HG03558 (cell line): ENCODE data around the gene UGT1A6.

ENCODE experiments used
- ATAC-seq: cut with Tn5 transposase; IDR thresholded peaks from one replicate; pipeline ENCODE4 v1.9.1; 2021; ENCODE audit warnings: moderate number of reproducible peaks; ENCODE audit not compliant: unreplicated experiment; ENCODE audit errors: extremely low read depth

Gene UGT1A6

GRCh38 chr2:233816771-233817170 lies 124.1 kb downstream of the UGT1A6 start:
- no peak for ATAC-seq

GRCh38 chr2:233817361-233817911 lies 124.7 kb downstream of the UGT1A6 start:
- ATAC-seq, result no peak

- no peak for ATAC-seq
These were observed 125.4 kb downstream of the UGT1A6 start for GRCh38 chr2:233817995-233818638.

GRCh38 chr2:233818639-233819621 lies 126.2 kb downstream of the UGT1A6 start:
- ATAC-seq, result no peak

DNA sequence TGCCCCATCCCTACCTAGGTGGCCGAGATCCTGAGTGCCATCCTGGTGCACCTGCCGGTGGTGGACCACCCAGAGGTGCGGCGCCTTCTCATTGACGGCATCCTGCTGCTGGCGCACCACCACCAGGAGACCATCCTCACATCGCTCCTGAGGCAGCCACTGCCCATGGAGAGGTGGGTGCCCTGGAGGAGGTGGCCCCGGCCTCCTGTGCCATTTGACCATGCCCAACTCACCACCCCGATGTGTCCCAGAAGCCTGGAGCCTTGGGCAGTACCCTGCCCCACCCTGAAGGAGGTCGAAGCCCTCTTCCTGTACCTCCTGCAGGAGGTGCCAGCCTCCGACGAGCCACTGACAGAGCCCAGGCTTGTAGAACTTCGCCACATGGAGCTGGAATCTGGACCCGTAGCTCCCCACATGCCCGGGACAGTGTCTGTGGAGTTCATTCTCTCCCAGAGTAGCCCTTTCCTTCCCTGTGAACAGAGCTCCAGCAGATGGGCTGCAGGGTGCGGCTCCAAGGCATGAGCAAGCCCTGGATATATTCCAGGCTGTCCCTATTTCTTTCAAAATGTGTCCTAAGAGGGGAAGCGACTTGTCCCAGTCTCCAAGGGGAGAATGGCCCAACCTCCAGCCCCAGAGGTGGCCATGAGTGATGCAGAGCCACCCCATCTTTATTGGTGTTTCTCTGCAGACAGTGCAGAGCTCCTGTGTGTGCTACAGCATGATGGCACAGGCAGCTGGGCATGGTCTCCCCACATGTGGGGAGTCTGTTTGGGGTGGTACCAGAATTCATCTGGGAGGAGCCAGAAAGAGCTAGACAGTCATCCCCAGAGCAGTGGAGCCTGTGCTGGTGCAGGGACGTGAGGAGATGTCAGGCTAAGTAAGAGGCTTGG lies 127.4 kb downstream of the UGT1A6 start:
- no peak for ATAC-seq

DNA sequence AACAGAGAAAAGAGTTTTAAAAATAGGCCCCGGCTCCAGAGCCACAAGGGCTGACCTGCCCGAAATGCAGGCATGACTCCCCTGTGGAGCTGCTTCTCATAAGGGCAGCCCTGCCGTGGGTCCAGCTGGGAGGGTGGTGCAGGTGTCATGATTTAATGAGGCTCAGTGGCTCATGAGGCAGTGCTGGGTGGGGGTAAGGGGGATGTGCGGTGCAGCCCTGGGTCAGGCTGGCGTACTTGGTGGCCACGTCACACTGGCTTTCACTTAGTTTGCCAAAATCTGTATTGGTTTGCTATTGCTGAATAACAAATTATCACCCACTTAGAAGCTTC lies 128.1 kb downstream of the UGT1A6 start:
- ATAC-seq, result no peak

DNA sequence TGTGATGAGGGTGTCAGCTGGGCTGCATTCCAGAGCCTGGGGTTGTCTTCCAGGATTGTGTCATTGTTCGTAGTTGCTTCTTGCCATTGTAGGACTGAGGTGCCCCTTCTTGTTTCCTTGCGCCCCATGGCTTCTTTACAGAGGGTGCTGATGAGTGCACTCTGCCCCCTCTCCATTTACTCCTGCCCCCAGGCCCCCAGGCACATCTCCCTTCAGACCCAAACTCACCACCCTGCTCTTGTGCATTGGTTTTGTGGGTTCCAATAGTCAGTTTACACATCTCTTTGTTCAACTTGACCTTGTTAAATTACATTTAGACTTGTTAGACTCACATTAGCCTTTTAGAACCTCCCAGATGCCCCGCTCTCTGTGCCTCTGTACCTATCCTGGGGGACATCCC lies 128.5 kb downstream of the UGT1A6 start:
- ATAC-seq, result no peak

DNA sequence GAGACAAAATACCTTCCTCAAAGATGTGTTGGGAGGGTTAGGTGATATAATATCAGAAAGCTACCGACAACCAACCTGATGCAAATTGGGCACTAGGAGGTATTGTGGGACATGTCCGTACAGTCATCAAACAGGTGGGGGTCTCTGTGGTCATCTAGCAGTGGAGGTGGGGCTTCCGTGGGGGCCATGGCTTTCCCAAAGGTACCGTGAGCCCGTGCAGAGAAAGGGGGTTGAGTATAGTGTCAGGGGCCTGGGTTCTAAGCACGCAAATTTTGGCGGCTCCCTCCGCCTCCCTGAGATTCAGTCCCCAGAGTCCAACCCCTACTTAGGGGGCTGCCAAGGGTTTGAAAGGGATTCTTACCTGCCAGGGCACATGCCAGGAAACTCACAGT lies 129.0 kb downstream of the UGT1A6 start:
- ATAC-seq, result no peak

GRCh38 chr2:233822101-233822771 lies 129.5 kb downstream of the UGT1A6 start:
- ATAC-seq, result no peak
